Activated T-cell treated with anti-CD3 and anti-CD28 coated beads, Interleukin-2, amount 50 U/mL, for 48 hours (primary cell): ENCODE data around the gene SCAMP5.

Experiments
- DNase-seq, 2 experiments: peaks; one replicate each; pipeline ENCODE4 v3.0.0-alpha.2; 2020

Gene SCAMP5

GRCh38 chr15:75050283-75050682 is 54.9 kb downstream of the SCAMP5 start:
- DNase-seq, result no peak

- DNase-seq, result no peak
These were observed 55.8 kb downstream of the SCAMP5 start for GRCh38 chr15:75051191-75051608.

GRCh38 chr15:75051711-75052110 is 56.3 kb downstream of the SCAMP5 start:
- DNase-seq, result no peak

- no peak for DNase-seq
These were observed 57.8 kb downstream of the SCAMP5 start for GRCh38 chr15:75052972-75053747.

GRCh38 chr15:75053748-75054125 is 58.4 kb downstream of the SCAMP5 start:
- DNase-seq, result no peak

- no peak for DNase-seq
These were observed 59.0 kb downstream of the SCAMP5 start for GRCh38 chr15:75054172-75054897.

- no peak for DNase-seq
These were observed 60.7 kb downstream of the SCAMP5 start for GRCh38 chr15:75056036-75056435.

- DNase-seq, result peak; percentile 9 to 14
These were observed 63.0 kb downstream of the SCAMP5 start for GRCh38 chr15:75058127-75058905.

- peak; percentile 9 to 10 for DNase-seq
These were observed 64.2 kb downstream of the SCAMP5 start for GRCh38 chr15:75059607-75060006.

GRCh38 chr15:75061272-75061671 is 65.9 kb downstream of the SCAMP5 start:
- DNase-seq, result no peak

GRCh38 chr15:75062706-75063105 is 67.3 kb downstream of the SCAMP5 start:
- no peak for DNase-seq

- no peak for DNase-seq
These were observed 68.0 kb downstream of the SCAMP5 start for GRCh38 chr15:75063338-75063737.

GRCh38 chr15:75063889-75064288 is 68.5 kb downstream of the SCAMP5 start:
- DNase-seq, result no peak

GRCh38 chr15:75064846-75065245 is 69.5 kb downstream of the SCAMP5 start:
- DNase-seq, result no peak

GRCh38 chr15:75065467-75065850 is 70.1 kb downstream of the SCAMP5 start:
- DNase-seq, result peak in 1 of 2 experiments; percentile 13

GRCh38 chr15:75065851-75066509 is 70.6 kb downstream of the SCAMP5 start:
- peak; percentile 9 to 14 for DNase-seq

GRCh38 chr15:75067123-75067830 is 71.9 kb downstream of the SCAMP5 start:
- DNase-seq, result peak; percentile 56

GRCh38 chr15:75068748-75069147 is 73.4 kb downstream of the SCAMP5 start:
- DNase-seq, result no peak

GRCh38 chr15:75069301-75069925 is 74.0 kb downstream of the SCAMP5 start:
- DNase-seq, result no peak

GRCh38 chr15:75070674-75071073 is 75.3 kb downstream of the SCAMP5 start:
- DNase-seq, result no peak
